OCI-LY1 (cell line): ENCODE results near the gene TRIM28.

Source experiments
- CTCF ChIP-seq: fragments of 200-600 bp; sonication (generic), shearing (Covaris generic); IDR thresholded peaks from 2 replicates; pipeline ENCODE4 v1.5.1; 2017; ENCODE audit warnings: mild to moderate bottlenecking, antibody characterized with exemption, low read length, moderate library complexity, mixed read lengths
- EZH2 ChIP-seq: fragments of 200-600 bp; sonication (generic), shearing (Covaris generic); IDR thresholded peaks from 2 replicates; pipeline ENCODE4 v1.8.0; 2017; ENCODE audit warnings: borderline replicate concordance, mixed run types, mild to moderate bottlenecking, antibody characterized with exemption, low read length, moderate library complexity, mixed read lengths

GRCh38 chr19:58560007-58560887, 16.4 kb downstream of the TRIM28 start:
- TF ChIP-seq CTCF (no peak), EZH2 (no peak)
